ENCODE data around the gene DHTKD1. TPM values are rescaled to one million over a fixed set of nuclear protein-coding genes. Genes with fewer than 3 reads are reported as not detected.

Gene DHTKD1
- total and polyA plus RNA-seq, 4 donors, result 26.2 to 119 (median 43.0) TPM

GRCh38 chr10:12051241-12051640, 17.5 kb upstream of the DHTKD1 start:
- no peaks in the 10 kb centered on the region for H3K27me3 ChIP-seq (ENCODE audit: control insufficient read depth in 4 of 4, insufficient read depth in 4 of 4, low read length in 3 of 4)
- DNase-seq (ENCODE audit: low spot score), result no peak
- TF ChIP-seq EGR1 (IDR thresholded peaks at IDR 0.05; ENCODE audit: low read depth in 2 of 2) (no peak), GABPA (IDR thresholded peaks at IDR 0.05 in 1 of 2, conservative IDR thresholded peaks at IDR 0.05 in 1 of 2) (no peak), RXRA (IDR thresholded peaks at IDR 0.05) (no peak), YY1 (IDR thresholded peaks at IDR 0.05) (no peak), ATF3 (IDR thresholded peaks at IDR 0.05) (no peak), REST (IDR thresholded peaks at IDR 0.05) (no peak), FOXA2 (IDR thresholded peaks at IDR 0.05) (no peak), HNF4A (conservative IDR thresholded peaks at IDR 0.05) (no peak), SP1 (IDR thresholded peaks at IDR 0.05) (no peak), MAX (IDR thresholded peaks at IDR 0.05) (no peak), HNF4G (IDR thresholded peaks at IDR 0.05) (no peak), NR2F2 (IDR thresholded peaks at IDR 0.05) (no peak), CTCF (IDR thresholded peaks at IDR 0.05; ENCODE audit: low read depth, low read length, missing input control) (no peak), RAD21 (IDR thresholded peaks at IDR 0.05) (no peak), ZBTB33 (IDR thresholded peaks at IDR 0.05) (no peak), FOXA1 (IDR thresholded peaks at IDR 0.05) (no peak), TAF1 (conservative IDR thresholded peaks at IDR 0.05) (no peak)
- H3K4me3 ChIP-seq (ENCODE audit: low read depth in 1 of 3, low read length in 3 of 3), result no peak overlapping the region
- no peaks in the 10 kb centered on the region for H3K36me3 ChIP-seq (ENCODE audit: control insufficient read depth in 4 of 4, insufficient read depth in 3 of 4, low read depth in 1 of 4, low read length in 3 of 4)
- H3K27ac ChIP-seq (ENCODE audit: low read depth in 1 of 2, low read length in 2 of 2), result no peak overlapping the region
- no peaks in the 10 kb centered on the region for H3K9me3 ChIP-seq (ENCODE audit: control insufficient read depth in 4 of 4, low read length in 3 of 4)
- WGBS, result 72% methylated on average over 4 of the region's 4 CpGs
- H3K9ac ChIP-seq (ENCODE audit: low read depth in 1 of 2, low read length in 2 of 2), result no peak overlapping the region
- peaks cover 0 to 8% (median 3%) of the 10 kb centered on the region in 4 donors for H3K4me1 ChIP-seq (ENCODE audit: control insufficient read depth in 4 of 4, insufficient read depth in 4 of 4, low read length in 3 of 4)

GRCh38 chr10:12055732-12056131, 13.0 kb upstream of the DHTKD1 start:
- no peak for DNase-seq (ENCODE audit: low spot score)
- Histone ChIP-seq H3K9me3 (ENCODE audit: control insufficient read depth in 4 of 4, low read length in 3 of 4) (no peaks in the 10 kb centered on the region), H3K27ac (ENCODE audit: low read depth in 1 of 2, low read length in 2 of 2) (no peak overlapping the region), H3K4me1 (ENCODE audit: control insufficient read depth in 4 of 4, insufficient read depth in 4 of 4, low read length in 3 of 4) (peaks cover 0 to 8% (median 3%) of the 10 kb centered on the region in 4 donors), H3K36me3 (ENCODE audit: control insufficient read depth in 4 of 4, insufficient read depth in 3 of 4, low read depth in 1 of 4, low read length in 3 of 4) (no peaks in the 10 kb centered on the region), H3K9ac (ENCODE audit: low read depth in 1 of 2, low read length in 2 of 2) (no peak overlapping the region), H3K4me3 (ENCODE audit: low read depth in 1 of 3, low read length in 3 of 3) (no peak overlapping the region), H3K27me3 (ENCODE audit: control insufficient read depth in 4 of 4, insufficient read depth in 4 of 4, low read length in 3 of 4) (no peaks in the 10 kb centered on the region)
- WGBS, result 93% methylated on average over 5 of the region's 5 CpGs
- no peak for TF ChIP-seq REST (IDR thresholded peaks at IDR 0.05)
- no peak for TF ChIP-seq YY1 (IDR thresholded peaks at IDR 0.05)
- no peak for TF ChIP-seq MAX (IDR thresholded peaks at IDR 0.05)
- TF ChIP-seq HNF4G (IDR thresholded peaks at IDR 0.05), result no peak
- TF ChIP-seq FOXA1 (IDR thresholded peaks at IDR 0.05), result no peak
- no peak for TF ChIP-seq ATF3 (IDR thresholded peaks at IDR 0.05)
- no peak for TF ChIP-seq RXRA (IDR thresholded peaks at IDR 0.05)
- no peak for TF ChIP-seq GABPA (IDR thresholded peaks at IDR 0.05 in 1 of 2, conservative IDR thresholded peaks at IDR 0.05 in 1 of 2)
- TF ChIP-seq ZBTB33 (IDR thresholded peaks at IDR 0.05), result no peak
- TF ChIP-seq JUND (IDR thresholded peaks at IDR 0.05), result no peak

Measured in liver (tissue), 9 donors.